ENCODE measurements around the gene MACF1.

The MACF1 gene

DNA sequence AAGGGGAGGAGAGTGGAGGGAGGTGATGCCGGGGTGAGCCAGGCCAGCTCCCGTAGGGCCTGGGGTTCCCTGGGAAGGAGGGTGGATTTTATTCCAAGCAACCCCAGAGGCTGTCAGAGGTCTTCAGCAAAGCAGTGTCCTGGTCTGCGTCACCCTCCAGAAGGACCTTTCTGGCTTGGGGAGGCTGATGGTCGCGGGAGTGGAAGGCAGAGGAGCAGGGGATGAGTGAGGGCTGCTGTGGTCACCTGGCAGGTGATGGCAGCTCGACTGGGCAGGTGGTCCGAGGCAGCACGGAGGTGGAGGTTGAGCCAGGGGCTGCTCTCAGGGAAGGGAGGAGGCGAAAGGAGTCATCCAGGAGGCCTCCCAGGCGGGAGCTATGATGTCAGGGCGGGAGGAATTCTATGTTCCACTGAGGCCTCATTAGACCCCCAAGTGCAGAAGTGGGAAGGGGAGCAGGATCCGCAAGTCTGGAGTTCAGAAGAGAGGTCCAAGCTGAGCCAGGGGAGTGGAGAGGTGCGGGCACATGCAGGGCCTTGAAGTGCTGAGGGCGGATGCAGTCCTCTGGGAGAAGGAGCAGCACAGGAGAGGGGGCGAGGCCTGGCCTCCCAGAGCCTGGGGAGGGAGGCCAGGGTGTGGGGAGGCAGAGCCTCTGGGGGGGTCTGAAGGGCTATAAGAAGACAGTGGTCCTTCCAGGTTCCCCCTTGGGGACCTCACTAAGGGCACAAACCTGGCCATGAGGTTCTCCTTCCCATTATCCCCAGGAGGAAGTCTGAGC, 320.3 kb downstream of the MACF1 start:
- DNase-seq, result no peak

DNA sequence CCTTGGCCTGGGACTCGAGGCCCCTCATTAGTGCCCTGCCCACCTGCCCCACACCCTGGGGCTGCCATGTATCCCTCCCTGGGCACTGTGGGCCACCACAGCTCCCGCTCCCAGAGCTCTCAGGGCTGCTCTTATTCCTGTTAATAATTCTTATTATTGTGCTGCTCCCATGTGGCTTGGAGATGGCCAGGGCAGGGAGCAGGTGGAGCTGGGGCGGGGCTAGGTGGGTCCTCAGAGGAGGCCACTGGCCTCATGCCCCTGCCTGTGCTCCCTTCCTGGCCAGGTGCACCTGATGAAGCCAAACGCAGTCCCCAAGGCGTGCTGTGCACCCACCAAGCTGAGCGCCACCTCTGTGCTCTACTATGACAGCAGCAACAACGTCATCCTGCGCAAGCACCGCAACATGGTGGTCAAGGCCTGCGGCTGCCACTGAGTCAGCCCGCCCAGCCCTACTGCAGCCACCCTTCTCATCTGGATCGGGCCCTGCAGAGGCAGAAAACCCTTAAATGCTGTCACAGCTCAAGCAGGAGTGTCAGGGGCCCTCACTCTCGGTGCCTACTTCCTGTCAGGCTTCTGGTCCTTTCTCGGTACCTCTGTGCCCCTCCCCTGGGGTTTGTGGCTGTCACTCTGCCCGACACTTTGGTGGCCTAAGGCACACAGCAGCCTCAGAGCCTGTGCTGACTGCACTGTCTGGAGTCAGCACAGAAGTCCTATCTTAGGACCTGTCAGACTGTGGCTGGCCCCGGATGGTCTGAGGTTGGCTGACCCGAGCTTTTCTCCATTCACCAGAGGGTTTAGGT, 321.1 kb downstream of the MACF1 start:
- peak; percentile 53 for DNase-seq

DNA sequence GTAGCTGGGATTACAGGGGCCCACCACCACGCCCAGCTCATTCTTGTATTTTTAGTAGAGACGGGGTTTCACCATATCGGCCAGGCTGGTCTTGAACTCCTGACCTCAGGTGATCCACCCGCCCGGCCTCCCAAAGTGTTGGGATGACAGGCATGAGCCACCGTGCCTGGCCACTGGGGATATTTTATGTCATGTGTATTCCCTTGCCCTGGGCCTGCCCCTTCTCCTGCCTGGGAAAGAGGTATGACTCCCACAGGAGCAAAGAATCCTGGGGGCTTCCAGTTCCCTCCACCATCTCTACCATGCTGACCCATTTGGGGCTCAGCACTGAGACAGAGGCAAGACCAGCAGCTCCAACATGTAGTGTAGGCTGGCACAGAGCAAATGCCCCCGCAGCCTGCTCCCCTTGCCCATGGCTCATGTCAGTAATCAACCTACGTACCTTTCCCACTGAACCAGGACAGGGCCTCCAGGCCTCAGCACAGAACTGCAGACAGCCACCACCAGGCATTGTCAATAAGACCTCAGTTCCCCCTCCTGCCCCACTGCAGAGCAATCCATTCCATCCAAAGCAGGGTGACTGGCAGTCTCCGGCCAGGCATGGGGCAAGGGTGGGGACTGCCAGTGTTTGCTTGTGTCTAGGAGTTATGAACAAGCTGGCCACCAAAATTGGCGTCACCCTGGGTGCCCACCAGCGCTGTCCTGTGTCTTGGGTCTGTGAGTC, 322.1 kb downstream of the MACF1 start:
- no peak for DNase-seq

DNA sequence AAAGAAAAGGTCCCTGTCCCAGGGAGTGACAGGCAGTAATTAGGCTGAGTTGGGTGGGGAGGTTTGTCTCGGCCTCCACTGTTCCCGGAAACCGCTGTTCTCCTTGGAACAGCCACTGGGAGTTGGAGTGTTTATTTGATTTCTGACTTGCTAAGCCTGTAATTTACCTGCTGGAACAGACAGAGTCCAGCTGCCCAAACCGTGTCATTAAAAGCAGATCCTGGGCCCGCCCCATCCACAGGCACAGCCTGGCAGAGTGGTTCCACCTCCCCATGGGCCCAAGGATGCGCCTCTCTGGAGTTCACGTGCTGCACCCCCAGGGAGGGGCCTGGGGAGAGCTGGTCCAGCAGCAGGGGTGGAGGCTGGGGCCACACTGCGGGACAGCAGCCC, 322.7 kb downstream of the MACF1 start:
- peak; percentile 58 for DNase-seq

DNA sequence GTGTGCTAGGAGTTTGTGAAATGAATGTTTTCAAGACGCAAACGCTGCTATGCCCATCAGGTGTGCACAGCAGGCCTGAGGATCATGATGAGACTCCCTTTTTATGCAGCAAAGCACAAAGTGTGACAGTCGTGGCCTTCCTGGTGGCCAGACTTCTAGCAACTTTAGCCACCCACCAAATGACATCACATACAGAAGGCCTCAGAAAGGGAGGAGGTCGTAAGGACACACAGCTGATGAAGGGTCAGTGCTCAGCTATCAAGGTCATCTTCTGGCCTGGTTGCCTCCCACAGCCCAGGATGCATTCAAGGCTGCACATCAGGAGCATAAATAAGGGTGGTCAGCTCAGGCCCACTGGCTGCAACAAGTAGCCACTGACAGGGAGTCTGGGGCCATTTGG, 323.6 kb downstream of the MACF1 start:
- no peak for DNase-seq

DNA sequence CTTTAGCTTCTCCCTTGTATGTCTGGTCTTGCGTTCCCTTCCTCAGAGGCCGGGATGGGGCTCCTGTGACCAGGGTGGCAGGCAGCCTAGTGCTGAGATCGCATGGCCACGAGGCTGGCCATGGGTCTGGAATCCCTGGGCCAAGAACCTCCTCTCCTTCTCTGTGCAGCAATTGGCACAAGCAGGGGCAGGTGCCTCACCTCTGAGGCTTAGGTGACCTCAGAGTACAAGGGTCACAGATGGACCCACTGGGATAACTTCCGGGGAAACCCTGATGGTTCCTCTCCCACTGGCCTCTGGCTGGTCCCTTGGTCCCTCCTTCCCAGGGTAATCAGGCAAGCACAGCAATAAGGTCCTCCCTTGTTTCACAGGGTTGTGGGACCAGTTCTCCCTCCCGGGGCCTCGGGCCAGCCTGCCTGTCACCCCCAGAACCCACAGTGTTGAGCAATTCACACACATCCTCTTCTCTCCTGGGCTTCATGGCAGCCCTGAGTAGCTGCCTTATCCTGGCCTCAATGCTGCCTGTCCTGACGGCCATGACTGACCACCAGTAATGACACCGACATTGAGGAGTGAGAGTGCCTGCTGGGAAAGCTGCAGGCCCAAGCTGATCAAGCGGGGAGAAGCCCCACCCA, 325.5 kb downstream of the MACF1 start:
- DNase-seq, result no peak

DNA sequence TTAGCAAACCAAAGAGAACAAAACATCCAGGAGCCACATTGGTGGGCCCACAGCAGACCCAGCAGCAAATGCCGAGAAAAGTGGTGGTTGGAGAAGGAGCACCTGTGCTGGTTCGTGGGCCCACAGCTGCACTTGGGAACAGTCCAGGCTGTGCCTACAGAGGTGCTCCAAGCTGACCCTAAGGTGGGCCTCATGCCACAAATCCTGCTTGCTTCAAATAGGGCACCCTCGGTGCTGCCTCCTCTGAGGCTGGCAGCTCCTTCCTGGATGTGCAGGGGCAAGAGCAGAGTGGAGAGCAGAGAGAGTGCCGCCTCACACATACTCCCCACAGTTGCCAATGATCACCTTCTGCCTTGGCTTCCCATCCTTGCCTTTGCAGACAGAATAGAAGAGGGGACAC, 327.0 kb downstream of the MACF1 start:
- DNase-seq, result no peak

DNA sequence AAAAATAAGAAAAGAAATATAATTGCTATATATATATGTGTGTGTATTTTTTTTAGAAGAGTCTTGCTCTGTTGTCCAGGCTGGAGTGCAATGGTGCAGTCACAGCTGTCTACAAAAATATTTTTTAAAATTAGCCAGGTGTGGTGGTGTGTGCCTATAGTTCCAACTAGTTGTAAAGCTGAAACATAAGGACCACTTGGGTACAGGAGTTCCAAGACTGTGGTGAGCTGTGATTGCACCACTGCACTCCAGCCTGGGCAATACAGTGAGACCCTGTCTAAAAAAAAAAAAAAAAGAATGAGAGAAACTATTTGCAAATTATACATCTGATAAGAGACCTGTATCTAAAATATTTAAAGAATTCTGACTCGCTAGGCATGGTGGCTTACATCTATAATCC, 328.9 kb downstream of the MACF1 start:
- DNase-seq, result no peak
